Astrocyte of the spinal cord (primary cell): ENCODE data around the gene PDLIM1.
A peak's percentile ranks its signal among the peaks of the same experiment; 100 is the strongest.

Source experiments
- DNase-seq: peaks from one replicate; pipeline ENCODE4 v3.0.0; 2011; ENCODE audit warnings: low read depth, low spot score
- H3K4me3 ChIP-seq: 2 replicates; pipeline ENCODE4 v1.5.1; 2011; ENCODE audit warnings: low read depth, mild to moderate bottlenecking, low read length, moderate library complexity
- CTCF ChIP-seq: IDR thresholded peaks from 2 replicates; pipeline ENCODE4 v1.5.1; 2012; ENCODE audit warnings: low read depth, mild to moderate bottlenecking, low read length, inconsistent platforms
- in situ Hi-C: cut with HindIII; loops from 2 replicates; pipeline ENCODE4 v1.10.0; 2017; ENCODE audit warnings: low sequenced_read_pairs

The PDLIM1 gene

GRCh38 chr10:95303535-95303934 lies 12.7 kb upstream of the PDLIM1 start:
- in situ Hi-C loops = no loop called here
- no peak for DNase-seq
- no peak for TF ChIP-seq CTCF
- H3K4me3 ChIP-seq = no peak overlapping the region

- in situ Hi-C loops = no loop called here
- DNase-seq = no peak
- TF ChIP-seq CTCF = no peak
- H3K4me3 ChIP-seq = no peak overlapping the region
These were observed 9.3 kb upstream of the PDLIM1 start for GRCh38 chr10:95300022-95300539.

GRCh38 chr10:95297402-95297801 lies 6.6 kb upstream of the PDLIM1 start:
- in situ Hi-C loops = no loop called here
- no peak overlapping the region for H3K4me3 ChIP-seq
- no peak for DNase-seq
- TF ChIP-seq CTCF = no peak

- in situ Hi-C loops = no loop called here
- no peak overlapping the region for H3K4me3 ChIP-seq
- DNase-seq = no peak
- no peak for TF ChIP-seq CTCF
These were observed 6.0 kb upstream of the PDLIM1 start for GRCh38 chr10:95296764-95297163.

GRCh38 chr10:95295031-95295755 lies 4.4 kb upstream of the PDLIM1 start:
- peak overlapping the region; percentile 35 for H3K4me3 ChIP-seq
- peak; percentile 60 for DNase-seq
- no peak for TF ChIP-seq CTCF
- in situ Hi-C loops = no loop called here

GRCh38 chr10:95293631-95294030 lies 2.8 kb upstream of the PDLIM1 start:
- no peak for TF ChIP-seq CTCF
- DNase-seq = no peak
- in situ Hi-C loops = no loop called here
- no peak overlapping the region for H3K4me3 ChIP-seq
